HG03159 (cell line): ENCODE data around the gene IP6K1.
A peak's percentile ranks its signal among the peaks of the same experiment; 100 is the strongest.
"Not testable (repeated sequence)": the region's sequence is repeated elsewhere in the genome, so short reads cannot be mapped to it uniquely, and the experiment has no call there.

Source experiments
- ATAC-seq: cut with Tn5 transposase; IDR thresholded peaks from one replicate; pipeline ENCODE4 v1.9.1; 2021; ENCODE audit warnings: mild to moderate bottlenecking, moderate library complexity; ENCODE audit not compliant: unreplicated experiment

Gene IP6K1

DNA sequence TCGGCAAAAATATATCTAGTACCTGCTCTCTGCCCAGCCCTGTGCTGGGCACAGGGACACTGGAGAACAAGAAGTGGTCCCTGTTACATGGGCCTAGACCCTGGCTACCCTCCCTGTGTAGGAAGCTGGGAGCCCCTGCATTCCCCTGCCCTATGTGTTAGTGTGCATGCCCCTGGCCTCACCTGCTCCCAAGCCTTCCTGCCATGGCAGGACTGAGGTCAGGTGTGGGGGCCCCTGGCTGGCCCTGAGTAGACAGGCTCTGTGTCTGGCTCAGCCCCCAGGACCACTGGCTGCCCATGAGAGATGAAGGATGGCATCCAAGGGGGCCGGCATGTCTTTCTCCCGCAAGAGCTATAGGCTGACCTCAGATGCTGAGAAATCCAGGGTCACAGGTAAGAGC, 95.5 kb downstream of the IP6K1 start:
- not testable (repeated sequence) for ATAC-seq

DNA sequence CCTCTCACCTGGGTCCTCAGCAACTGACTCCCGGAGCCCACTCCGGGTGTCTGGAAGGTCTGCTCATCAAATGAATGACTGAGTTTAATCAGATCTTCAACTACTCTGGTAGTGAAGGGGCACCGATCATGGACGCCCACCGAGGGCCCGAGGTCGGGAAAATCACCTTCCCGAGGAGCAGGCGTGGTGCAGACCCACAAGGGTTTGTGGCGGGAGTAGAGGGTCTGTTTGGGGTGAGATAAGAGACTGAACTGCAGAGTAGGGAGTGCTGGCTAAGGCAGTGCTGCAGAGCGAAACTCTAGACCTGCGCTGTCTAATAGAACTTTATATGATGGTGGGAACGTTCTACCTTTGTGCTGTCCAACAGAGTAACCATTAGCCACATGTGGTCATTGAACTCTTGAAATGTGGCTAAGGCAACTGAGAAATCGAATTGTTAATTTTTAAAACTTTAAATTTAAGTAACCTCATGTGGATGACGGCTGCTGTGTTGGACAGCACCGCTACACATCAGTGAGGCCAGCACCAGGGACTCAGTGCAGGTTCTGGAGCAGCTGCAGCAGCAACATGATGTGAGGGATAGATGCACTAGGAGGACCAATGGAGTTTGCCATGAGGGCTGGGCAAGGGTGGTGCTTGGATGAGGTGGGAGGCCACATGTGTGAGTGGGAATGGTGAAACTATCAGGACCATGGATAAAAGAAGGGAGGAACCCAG, 96.3 kb downstream of the IP6K1 start:
- not testable (repeated sequence) for ATAC-seq

DNA sequence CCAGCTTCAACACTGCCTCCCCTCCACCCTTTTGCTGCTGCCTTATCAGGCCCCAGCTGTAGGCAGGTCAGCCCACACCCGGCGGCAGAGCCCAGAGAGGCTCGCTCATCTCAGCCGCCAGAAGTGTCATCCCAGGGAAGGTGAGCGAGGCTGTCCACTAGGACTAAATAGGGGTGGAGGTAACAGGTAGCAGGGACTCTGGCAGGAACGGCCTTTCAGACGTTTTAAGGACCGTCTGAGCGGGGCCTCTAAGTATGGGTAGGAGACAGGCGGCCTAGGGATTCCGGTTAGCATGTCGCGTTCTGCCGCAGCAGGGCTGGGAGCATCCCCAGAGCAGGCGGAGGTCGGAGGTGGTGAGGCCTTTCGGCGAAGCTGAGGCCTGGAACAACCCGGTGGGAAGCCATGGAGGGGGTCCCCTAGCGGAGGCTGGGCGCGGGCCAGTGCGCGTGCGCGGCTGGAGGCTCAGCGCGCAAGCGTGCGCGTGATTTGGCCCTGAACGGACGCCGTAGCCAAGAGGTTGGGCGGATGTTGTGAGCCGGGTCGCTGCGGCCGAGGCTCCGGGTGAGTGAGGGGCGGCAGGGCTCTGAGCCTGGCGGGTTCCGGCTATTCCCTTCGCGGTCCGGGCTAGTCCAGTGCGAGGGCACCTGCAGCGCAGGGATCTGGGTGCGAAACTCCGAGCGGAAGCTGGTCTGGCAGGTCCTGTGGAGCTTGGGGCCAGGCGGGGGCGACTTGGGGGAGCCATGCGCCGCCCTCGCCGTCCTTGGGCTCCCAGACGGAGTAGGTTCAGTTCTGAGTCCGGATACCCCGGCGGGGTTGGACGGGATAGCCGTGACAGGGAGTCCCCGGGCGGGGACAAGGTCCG, 97.1 kb downstream of the IP6K1 start, which contains the start of the genes MST1 and RNF123:
MST1 (minus strand) TSS at position 429 of the 862 bp plus-strand sequence. CDS start 783 bp downstream, outside the sequence.
RNF123 (plus strand) TSS at position 512 of the 862 bp plus-strand sequence. CDS start 1,609 bp downstream, outside the sequence.
- peak; percentile 50 for ATAC-seq

DNA sequence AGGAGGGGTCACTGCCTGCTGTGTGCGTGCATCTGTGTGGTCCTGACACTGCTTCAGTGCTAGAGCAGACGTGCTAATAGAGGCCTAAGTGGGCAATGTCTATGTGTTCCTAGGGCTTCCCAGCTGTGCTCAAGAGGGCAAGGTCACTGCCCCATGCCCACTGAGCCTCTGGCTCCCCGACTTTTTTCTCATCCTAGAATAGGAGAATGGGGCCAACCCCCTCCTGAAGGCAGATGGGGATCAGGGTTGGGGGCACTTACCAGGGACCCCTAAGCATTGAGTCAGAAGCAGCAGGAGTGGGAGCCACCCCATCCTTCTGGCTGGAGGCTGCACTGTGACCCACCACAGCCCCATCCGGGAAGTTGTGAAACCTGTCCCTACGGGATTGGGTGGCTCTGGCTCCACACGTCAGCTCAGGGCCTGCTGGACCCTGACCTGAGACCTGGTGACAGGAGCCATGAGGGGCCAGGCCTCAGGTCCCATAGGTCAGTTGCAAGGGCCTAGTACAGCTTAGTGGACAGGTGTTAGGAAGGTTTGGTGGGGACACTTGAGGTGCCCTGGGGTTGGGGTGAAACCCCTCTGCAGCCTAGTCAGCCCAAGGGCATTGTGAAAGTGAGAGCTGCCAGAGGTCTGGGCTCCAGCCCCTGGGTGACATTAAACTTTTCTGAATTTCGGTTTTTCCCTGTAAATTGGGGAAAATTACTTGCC, 97.8 kb downstream of the IP6K1 start:
- ATAC-seq: peak; percentile 4

DNA sequence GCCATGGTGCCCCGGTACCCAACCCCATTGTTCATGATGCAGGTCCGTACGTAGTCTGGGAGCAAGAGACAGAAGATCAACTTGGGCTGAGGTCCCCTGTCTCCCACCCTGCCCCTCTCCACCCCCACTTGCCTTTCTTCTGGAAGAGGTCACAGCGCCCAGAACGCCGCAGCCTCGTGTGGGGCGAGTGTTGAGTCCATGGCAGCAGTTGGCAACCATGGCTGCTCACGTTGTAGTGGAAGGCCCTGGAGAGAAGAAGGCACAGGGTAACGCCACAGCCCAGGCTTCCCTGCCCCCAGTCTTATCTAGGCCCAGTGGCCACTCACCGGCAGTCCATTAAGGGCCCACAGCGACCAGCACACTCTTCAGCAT, 98.9 kb downstream of the IP6K1 start:
- ATAC-seq: not testable (repeated sequence)

DNA sequence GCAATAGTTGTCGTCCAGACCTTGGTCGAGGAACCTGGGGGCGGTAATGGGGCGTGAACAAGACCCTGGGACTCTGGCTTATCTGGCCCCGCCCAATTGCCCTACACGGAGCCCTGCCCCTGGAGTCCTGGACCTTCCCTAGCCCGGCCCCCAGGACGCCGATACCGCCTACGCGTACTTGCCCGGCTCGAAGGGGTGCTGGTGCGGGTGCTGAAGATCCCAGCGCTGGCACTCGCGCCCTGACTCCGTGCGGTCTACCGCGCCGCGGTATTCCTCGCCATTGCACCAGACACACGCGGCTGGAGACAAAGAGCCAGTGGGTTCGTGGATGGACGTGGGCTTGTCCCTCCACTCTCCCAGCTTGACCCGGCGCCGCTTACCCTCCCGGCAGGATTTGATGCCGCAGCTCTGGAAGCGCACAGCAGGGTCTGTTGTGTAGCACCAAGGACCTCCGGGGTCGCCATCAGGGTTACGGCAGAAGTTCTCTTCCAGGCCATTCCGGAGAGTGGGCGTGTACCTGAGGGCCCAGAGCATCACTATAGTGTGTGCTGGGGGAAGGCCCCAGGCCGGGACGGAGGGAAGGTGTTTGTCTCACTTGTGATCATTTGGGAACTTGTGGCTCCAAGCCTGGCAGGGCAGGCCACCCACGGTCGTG, 99.4 kb downstream of the IP6K1 start:
- not testable (repeated sequence) for ATAC-seq

DNA sequence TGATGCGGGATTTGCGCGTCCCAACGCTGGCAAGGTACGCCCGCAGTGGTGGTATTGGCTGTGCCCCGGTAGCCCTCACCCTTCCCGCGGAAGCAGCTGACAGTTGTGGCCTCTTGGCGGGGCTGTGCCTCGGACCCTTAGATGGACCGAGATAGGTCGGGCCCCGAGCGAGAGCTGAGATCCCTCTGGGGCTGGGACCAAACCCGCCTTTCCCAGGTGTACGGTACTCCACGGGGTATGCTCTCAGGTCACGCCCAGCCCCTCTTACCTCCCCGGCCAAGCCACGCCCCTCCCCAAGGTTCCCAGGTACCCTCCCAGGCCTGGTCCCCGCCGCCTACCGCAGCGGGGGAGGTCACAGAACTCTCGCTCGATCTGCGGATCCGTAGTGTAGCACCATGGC, 100.0 kb downstream of the IP6K1 start:
- not testable (repeated sequence) for ATAC-seq

DNA sequence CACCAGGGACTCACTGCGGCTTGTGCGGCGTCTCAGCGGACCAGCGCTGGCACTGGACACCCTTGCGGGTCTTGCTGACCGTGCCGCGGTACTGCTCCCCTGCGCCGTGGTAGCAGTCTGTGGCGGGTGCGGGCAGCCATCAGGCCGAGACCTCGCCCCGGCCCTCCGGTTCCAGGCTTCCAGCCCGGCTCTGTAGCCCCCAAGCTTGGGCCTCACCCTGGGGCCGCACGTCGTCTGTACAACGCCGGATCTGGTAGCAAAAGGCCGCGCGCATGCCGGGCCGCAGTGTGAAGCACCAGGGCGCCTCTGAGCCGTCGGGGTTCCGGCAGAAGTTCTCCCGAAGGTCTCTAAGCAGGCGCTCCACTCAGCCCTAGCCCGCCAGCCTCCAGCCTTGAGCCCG, 100.5 kb downstream of the IP6K1 start:
- not testable (repeated sequence) for ATAC-seq

DNA sequence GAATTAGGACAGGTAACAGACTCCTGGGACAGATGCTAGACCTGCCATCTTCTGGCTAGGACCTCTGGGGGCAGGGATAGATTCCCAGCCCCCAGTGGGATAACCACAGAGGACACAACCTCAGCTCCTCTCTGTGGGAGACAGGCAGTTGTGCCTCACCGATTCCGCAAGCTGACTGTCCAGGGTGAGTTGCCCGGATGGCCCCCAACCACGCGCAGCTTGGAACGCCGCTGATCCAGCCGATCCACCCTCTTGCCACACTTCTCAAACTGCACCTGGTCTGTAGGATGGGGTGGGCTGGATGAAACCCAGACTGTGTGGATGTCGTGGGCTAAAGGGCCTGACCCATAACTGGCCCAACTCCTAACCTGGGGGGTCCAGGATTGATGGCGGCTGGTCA, 101.2 kb downstream of the IP6K1 start:
- ATAC-seq: not testable (repeated sequence)

DNA sequence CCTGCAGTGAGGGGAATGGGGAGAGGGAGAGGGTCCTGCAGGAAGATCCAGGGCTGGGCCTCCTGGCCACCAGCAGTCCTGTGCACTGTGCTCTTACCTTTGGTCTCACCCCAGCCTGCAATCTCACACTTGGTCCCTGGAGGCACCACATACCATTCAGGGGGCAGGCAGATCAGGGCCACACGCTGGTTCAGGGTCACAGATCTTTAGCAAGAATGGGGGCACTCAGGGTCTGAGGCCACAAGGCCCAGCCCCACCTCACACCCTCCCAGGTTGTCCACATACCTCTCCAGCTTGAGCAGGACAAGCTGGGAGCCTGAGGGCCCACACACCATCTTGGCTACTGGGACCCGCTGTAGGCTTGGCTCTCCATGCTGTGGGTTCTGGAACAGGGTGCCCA, 101.9 kb downstream of the IP6K1 start:
- not testable (repeated sequence) for ATAC-seq

DNA sequence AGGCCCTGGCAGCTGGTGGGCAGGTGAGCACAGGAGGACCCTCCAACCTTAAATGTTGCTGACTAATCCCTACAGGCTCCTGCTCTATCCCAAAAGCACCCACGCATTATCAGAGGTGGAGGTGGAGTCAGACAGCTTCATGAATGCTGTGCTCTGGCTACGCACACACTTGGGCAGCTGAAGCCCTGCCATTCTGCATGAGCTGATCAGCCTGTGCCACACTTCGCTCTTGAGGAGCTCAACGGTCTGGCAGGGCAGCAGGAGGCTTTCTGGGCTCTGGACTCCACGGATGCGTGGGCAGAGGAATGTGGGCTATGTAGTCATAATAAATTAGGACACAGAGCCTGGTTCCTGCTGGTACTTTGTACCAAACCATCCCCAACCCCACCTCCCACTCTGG, 103.2 kb downstream of the IP6K1 start:
- no peak for ATAC-seq

DNA sequence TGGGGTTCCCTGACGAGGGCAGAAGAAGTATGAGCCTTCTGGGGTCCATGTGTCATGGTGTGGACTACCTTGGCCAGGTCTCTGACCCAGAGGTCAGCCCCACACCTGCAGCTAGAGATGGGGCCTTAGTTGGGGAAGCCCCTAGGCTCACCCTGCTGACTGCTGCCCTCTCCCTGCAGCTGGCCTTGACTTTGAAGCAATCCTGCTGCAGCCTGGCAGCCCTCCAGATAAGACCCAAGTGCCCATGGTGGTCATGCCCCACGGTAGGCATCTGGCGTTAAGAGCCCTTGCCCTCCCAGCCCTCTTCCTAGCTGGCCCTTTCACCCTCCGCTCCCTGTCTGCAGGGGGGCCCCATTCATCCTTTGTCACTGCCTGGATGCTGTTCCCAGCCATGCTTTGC, 104.8 kb downstream of the IP6K1 start:
- no peak for ATAC-seq

DNA sequence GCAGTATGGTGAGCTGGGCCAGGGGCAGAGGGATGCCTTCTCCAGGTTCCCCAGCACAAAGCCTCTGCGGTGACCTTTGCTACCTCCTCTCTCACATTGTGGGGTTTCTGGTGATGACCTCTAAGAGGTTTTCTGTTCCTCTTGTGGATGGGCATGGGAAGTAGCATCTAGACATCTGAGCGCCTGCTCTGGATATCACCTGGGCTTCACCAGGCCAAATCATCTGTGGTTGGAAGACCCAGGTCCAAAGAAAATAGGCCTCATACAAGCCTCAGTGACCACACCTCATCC, 105.2 kb downstream of the IP6K1 start:
- ATAC-seq: no peak

DNA sequence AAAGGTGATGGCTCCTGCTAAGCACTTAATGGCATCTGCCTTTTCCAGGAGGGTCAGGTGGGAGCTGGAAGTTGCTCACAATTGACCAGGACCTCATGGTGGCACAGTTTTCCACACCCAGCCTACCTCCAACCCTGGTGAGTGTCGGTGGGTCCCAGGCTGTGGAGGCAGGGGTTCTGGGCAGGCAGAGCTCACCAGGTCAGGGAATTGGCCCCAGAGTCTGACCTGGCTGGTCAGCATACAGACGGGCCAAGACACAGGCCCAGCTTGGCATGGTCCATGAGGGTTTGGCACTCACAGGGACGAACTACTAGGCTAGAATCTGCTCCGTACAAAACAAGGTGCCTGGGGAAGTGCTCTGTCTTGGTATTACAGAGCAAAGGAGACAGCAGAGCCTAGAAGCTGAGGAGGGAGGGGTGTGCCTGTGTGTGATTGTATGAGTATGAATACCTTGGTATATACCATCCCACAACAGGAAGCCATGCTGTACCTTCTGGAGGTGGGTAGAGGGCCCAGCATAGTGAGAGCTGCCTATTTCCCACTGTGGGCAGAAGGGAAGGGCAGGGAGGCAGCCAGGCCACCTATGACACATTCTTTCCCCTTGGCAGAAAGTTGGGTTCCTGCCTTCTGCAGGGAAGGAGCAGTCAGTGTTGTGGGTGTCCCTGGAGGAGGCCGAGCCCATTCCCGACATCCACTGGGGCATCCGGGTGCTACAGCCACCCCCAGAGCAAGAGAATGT, 105.7 kb downstream of the IP6K1 start:
- no peak for ATAC-seq

DNA sequence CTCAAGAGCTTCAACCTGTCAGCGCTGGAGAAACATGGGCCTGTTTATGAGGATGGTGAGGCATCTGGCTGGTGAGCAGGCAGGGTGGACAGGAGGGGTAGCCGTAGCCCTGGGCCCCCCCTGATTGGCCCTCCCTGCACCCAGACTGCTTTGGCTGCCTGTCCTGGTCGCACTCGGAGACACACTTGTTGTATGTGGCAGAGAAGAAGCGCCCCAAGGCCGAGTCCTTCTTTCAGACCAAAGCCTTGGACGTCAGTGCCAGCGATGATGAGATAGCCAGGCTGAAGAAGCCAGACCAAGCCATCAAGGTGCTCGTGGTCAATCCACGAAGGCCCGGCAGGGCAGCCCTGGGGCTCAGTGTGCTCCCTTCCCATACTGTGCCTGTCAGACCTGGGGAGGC, 110.4 kb downstream of the IP6K1 start:
- ATAC-seq: no peak

DNA sequence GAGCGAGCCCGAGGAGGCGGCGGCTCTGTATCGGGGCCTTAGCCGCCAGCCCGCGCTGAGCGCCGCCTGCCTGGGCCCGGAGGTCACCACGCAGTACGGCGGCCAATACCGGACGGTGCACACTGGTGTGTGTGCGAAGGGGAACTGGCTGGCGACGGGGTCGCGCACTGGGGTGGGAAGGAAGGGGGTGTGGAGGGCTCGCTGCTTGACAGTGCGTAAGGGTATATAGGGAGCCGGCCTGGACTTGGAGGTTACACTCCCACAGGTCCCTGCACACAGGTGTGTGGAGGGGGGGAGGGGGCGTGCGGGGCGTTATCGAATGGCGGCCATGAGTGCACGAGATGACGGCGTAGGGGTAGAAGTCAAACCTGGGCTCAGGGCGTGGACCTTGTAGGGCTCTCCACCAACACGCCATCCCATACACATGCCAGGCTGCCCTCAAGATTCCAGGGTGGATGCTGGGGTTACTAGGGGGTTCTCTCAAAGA, 111.8 kb downstream of the IP6K1 start:
- peak; percentile 21 for ATAC-seq
